Right hindlimb (tissue), 1 donor: Measurements from ENCODE around the gene YJEFN3.

Experiments used
- DNase-seq: peaks from one replicate; pipeline ENCODE4 v3.0.0-alpha.2; 2018

The YJEFN3 gene

DNA sequence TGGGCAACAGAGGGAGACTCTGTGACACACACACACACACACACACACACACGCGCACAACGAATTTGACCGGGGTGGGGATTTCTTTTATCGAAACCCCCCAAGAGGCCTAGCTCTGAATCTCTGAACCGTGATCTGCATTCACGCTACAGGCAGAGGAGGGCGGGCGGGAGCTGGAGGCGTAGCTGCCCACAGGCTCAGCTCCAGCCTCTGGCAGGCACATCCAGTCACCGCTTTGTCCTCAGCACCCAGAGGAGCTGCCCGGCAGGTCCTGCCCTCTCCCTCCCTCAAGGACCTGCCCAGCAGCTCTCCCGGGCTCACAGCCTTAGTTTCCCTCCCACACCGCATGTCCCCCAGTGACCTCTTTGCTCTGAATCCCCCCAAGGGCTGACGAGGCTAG, 29.3 kb downstream of the YJEFN3 start:
- DNase-seq: no peak

- no peak for DNase-seq
These were observed 29.9 kb downstream of the YJEFN3 start for GRCh38 chr19:19558636-19559035.

GRCh38 chr19:19559931-19560330, 31.2 kb downstream of the YJEFN3 start:
- no peak for DNase-seq

- no peak for DNase-seq
These were observed 33.4 kb downstream of the YJEFN3 start for GRCh38 chr19:19561946-19562664.

- no peak for DNase-seq
These were observed 34.1 kb downstream of the YJEFN3 start for GRCh38 chr19:19562665-19563347.

GRCh38 chr19:19563348-19563848, 34.7 kb downstream of the YJEFN3 start:
- DNase-seq: no peak

DNA sequence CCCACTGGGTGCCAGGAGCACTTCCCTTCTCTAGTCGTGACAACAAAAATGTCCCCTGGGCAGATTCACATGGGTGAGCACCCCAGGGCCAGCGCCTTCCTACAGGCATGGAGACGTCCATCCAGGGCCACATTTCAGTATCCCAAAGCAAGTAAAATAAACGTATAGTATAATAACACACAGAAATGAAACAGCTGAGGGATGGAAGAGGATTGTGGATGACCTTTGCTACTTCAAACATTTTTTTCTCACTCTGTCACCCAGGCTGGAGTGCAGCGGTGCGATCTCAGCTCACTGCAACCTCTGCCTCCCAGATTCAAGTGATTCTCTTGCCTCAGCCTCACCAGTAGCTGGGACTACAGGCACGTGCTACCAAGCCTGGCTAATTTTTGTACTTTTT, 37.6 kb downstream of the YJEFN3 start:
- DNase-seq: no peak

DNA sequence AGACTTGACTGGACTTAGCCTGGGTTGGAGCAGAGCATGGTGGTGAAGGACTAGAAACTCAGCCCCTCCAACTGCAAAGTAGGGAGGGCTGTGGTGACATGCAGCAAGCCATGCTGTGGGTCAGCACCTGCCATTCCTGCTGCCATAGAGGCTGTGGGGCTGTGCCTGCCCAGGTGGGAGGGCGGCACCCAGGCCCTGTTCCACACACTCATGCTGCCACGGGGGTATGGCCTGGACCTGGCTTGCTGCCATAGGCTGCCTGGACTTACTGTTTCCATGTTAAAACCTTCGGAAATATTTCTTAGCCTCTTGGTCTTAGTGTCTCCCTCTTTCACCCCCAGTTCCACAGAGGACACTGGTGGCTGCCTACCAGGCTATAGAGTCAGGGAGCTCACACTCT, 38.7 kb downstream of the YJEFN3 start:
- no peak for DNase-seq

DNA sequence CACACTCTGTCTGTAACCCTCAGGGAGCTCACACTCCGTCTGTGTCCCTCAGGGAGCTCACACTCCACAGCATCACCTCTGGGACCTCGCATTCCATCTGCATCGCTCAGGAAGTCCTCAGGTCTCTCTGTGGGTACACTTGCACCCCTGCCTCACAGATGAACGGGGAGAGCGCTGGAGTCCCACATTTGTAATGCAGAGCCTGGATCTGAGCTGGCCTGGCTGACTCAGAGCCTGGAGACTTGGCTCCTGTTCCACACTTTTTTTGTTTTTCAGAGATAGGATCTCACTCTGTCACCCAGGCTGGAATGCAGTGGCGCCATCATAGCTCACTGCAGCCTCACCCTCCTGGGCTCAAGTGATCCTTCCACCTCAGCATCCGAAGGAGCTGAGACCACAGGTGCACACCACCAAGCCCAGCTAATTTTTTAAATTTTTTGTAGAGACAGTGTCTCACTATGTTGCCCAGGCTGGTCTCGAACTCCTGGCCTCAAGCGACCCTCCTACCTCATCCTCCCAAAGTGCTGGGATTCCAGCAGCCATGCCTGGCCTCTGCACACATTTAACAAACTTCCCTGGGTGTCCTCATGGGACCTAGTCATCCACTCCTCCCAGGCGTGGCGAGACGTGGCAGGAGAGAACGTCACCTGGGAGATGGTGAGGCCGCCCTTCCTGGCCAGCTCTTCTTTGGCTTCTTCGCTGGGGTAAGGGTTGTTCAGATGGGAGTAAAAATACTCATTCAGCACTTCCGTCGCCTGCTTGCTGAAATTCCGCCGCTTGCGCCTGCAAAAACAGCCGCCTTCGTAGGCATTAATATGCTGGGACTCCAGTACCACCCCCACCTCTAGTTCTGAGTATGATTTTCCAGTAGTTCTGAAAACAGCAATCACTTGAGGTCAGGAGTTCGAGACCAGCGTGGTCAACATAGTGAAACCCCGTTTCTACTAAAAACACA, 40.4 kb downstream of the YJEFN3 start:
- DNase-seq: no peak

DNA sequence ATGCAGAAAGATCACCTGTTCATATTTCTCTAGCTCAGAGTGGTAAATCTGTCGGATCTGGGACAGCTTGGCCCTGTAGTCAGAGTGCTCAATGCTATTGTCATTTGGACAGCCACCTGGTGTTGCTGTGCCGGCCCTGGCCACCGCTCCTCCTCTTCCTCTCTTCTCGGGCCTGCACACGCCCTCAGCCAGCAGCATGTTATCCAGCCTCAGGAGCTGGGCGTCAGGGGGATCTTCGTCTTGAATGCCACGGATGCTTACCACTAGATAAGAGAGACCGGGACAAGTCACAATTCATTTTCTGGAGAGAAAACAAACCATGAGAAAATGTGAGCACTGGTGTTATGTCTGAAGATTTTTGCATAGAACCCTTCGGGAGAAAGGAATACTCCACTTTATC, 41.9 kb downstream of the YJEFN3 start:
- no peak for DNase-seq

DNA sequence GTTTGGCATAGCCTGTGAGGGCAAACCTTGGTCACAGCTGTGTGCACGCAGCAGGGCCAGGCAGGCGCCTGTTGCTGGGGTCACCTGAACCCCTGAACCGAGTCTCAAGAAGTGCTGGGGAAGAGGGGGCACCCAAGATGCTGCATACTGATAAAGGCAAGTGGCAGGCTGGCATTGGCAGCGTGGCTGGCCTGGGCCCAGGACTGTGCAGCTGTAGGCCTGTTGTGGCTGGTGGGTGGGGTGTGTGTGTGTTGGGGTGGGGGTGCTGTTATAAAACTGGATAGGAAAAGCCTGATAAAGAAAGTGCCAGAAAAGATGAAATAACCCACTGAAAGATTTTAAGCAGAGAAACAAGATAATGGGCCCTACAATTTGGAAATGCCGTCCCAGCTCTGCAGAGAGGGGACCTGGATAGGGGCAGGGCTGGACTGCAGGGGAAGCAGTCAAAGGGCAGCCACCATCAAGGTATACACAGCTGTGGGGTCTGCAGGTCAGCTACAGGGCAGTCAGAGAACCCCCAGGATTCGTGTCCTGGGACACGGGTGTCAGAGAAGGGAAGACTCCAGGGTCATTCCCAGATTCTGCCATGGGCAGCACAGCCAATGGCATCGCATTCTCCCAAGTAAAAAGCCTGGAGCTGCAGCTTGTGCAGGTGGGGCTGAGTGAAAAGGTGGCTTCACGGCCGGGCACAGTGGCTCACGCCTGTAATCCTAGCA, 42.5 kb downstream of the YJEFN3 start:
- DNase-seq: no peak

DNA sequence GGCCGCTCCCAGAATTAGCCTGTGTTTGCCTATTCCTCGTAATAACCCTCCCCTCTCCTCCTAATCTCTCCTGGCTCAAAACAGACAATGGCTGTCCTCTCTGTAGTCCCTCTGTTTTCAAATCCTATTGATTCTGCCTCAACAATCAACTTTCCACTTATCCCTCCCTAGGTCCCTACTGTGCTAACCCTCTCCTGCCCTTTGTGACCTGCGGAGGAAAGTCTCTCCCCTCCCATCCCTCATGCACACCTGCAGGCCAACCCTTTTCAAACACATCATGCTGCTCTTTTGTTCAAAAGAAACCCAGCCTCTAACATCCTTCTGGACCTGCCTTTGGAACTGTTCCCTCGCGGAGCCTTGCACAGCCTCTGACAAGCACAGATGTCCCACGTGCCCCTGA, 46.7 kb downstream of the YJEFN3 start:
- no peak for DNase-seq

DNA sequence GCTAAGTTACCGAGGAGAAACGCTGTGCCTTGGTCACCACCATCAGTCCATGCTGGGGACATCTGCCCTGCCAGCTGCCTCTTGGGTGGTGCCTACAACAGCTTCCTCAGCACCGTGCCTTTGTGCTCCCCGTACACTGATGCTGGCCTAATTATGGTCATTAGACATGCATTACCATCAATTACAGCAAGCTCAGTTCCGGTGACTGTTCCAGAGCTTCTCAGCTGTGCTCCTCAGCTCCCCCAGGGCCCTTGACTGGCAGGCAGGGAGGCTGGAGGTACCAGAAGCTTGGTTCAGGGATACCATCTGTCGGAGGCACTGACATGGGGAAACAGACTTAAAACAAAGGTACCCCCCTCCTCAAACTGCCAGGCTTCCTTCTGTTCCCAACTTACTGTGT, 49.5 kb downstream of the YJEFN3 start:
- no peak for DNase-seq

GRCh38 chr19:19579533-19580361, 51.0 kb downstream of the YJEFN3 start:
- DNase-seq: no peak

GRCh38 chr19:19580418-19580817, 51.7 kb downstream of the YJEFN3 start:
- DNase-seq: no peak

DNA sequence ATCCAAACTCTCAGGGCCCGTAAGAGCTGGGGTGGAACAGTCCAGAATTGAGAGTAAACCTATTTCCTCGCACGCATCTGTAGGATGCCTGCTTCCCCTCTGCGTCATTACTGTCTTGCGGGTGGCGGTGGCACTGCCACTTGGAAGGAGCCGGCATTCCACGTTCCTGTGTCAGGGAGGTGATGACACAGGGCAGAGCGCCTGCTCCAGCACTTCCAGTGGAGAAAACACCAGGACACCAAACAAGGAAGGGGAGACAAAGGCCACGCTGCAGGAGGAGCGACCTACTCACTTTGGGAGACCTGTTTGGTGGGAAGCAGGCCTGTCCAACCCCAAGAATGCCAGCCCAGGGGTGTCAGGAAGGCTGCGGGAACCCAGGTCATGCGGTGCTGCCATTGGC, 52.7 kb downstream of the YJEFN3 start:
- no peak for DNase-seq

DNA sequence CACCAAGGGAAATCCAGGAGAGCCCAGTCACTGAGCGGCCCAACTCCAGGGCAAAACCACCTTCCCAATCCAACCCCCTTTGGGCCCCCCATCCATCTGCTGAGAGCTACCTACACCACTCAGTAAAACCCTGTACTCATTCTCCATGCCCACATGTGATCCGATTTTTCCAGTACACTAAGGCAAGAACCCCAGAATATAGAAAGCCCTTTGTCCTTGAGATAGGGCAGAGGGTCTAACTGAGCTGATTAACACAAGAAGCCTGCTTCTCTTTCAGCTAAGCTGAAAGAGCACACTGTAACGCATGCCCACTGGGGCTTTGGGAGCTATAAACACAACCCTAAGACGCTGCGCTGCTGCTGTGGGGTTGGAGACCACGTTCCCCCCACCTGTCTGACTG, 53.8 kb downstream of the YJEFN3 start:
- DNase-seq: no peak

DNA sequence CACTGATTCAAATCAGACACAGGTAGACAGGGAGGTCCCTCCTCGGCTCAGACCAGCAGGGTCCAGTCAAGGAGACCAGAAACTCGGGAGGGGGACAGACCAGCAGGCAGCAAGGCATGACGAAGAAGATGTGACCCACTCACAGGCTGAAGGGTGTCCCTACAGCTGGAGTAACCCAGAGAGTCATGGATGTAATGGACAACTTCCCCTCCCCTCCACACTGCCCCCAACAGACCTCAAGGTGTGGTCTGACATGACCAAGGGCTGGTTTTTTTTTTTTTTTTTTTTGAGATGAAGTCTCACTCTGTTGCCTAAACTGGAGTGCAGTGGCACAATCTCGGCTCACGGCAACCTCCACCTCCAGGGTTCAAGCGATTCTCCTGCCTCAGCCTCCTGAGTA, 55.6 kb downstream of the YJEFN3 start:
- no peak for DNase-seq
